ENCODE results near the gene DGCR2. TPM values are rescaled to one million over a fixed set of nuclear protein-coding genes. Genes with fewer than 3 reads are reported as not detected.
A peak's percentile ranks its signal among the peaks of the same experiment; 100 is the strongest.

DGCR2 gene
- total and polyA plus RNA-seq, 10 of the 15 experiments (the other 5 are each of a cell fraction or from before 2014, with no cell fraction given), result 0.19 to 28.4 (median 16.0) TPM

- H3K9me3 ChIP-seq (replicated peaks; ENCODE audit: control insufficient read depth, insufficient read depth, low read length), result no peaks in the 10 kb centered on the region
- RAD21 ChIA-PET (ENCODE audit: unreplicated experiment), result interaction anchor here (1.0 to 2.1 kb wide), 4 partner anchors 29 to 364 kb away, joined by 3 to 8 read pairs (median 4); partner anchors contain the start of genes CDC45 and ESS2
- FAIRE-seq (peak; percentile 18), ATAC-seq (peak; percentile 75), DNase-seq (ENCODE audit: low read depth, low spot score) (no peak)
- CTCF ChIA-PET, result interaction anchor here (0.6 to 2.8 kb wide), 12 partner anchors 9 to 362 kb away, joined by 3 to 19 read pairs (median 4); partner anchors contain the start of genes ESS2 and SLC25A1
- WGBS (ENCODE audit: insufficient coverage, insufficient replicate concordance, low lambda C conversion rate, missing lambda C conversion rate), result 45% methylated on average over 4 of the region's 4 CpGs
- H3K27ac ChIP-seq (ENCODE audit: control insufficient read depth, insufficient read depth), result no peak overlapping the region
- H3K36me3 ChIP-seq (ENCODE audit: control insufficient read depth in 2 of 2, insufficient read depth in 2 of 2, low read length in 1 of 2), result peaks cover 0 to 3% of the 10 kb centered on the region in 2 experiments; a peak in 2 of 4 replicates
- SMC1A ChIA-PET (ENCODE audit: uncharacterized antibody, unreplicated experiment), result interaction anchor here (0.7 to 1.5 kb wide), 5 partner anchors 11 to 66 kb away, joined by 3 to 5 read pairs (median 4); partner anchors contain the start of gene ESS2
- intact Hi-C loops (cut with micrococcal nuclease; ENCODE audit: unreplicated experiment), result no loop called here
- H3K9ac ChIP-seq (ENCODE audit: control insufficient read depth, insufficient read depth, low read length), result no peak overlapping the region
- TF ChIP-seq MXI1 (IDR thresholded peaks at IDR 0.05; ENCODE audit: low read depth, low read length), result no peak
- TF ChIP-seq SMC3 (IDR thresholded peaks at IDR 0.05; ENCODE audit: borderline replicate concordance, low read length), result peak; percentile 20; the same call in 1 of the 2 replicates
- TF ChIP-seq, protein P1, sequence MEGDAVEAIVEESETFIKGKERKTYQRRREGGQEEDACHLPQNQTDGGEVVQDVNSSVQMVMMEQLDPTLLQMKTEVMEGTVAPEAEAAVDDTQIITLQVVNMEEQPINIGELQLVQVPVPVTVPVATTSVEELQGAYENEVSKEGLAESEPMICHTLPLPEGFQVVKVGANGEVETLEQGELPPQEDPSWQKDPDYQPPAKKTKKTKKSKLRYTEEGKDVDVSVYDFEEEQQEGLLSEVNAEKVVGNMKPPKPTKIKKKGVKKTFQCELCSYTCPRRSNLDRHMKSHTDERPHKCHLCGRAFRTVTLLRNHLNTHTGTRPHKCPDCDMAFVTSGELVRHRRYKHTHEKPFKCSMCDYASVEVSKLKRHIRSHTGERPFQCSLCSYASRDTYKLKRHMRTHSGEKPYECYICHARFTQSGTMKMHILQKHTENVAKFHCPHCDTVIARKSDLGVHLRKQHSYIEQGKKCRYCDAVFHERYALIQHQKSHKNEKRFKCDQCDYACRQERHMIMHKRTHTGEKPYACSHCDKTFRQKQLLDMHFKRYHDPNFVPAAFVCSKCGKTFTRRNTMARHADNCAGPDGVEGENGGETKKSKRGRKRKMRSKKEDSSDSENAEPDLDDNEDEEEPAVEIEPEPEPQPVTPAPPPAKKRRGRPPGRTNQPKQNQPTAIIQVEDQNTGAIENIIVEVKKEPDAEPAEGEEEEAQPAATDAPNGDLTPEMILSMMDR (IDR thresholded peaks at IDR 0.05 in 2 of 3, conservative IDR thresholded peaks at IDR 0.05 in 1 of 3; ENCODE audit: control insufficient read depth in 2 of 3, extremely low read depth in 1 of 3, insufficient read depth in 1 of 3, low read depth in 3 of 3, low read length in 3 of 3), result peak; percentile 36 to 50 (median 46); a peak in 5 of 6 replicates
- in situ Hi-C loops (cut with MboI), result no loop called here
- H4K20me1 ChIP-seq (ENCODE audit: control insufficient read depth, insufficient read depth), result peaks cover 6% of the 10 kb centered on the region
- H3K4me1 ChIP-seq (ENCODE audit: control insufficient read depth, insufficient read depth, low read length), result peaks cover 24% of the 10 kb centered on the region
- no TSS peak for BruUV-seq (replicated peaks)
- no peaks in the 10 kb centered on the region for H3K27me3 ChIP-seq (replicated peaks in 1 of 2; ENCODE audit: control insufficient read depth in 2 of 2, insufficient read depth in 2 of 2, low read length in 1 of 2)
- no peak overlapping the region for H2AFZ ChIP-seq (ENCODE audit: control insufficient read depth, low read depth, low read length)
- POLR2A ChIA-PET, result no interaction called here
- no peak overlapping the region for H3K4me3 ChIP-seq
- H3K79me2 ChIP-seq (ENCODE audit: control insufficient read depth, insufficient read depth, low read length), result peaks cover 77% of the 10 kb centered on the region
- no peak overlapping the region for H3K4me2 ChIP-seq (ENCODE audit: control insufficient read depth, insufficient read depth)
These were observed 6.6 kb downstream of the DGCR2 start for GRCh38 chr22:19115628-19116027.
